Measurements from ENCODE around the gene TCERG1L. TPM values are rescaled to one million over a fixed set of nuclear protein-coding genes. Genes with fewer than 3 reads are reported as not detected.

The TCERG1L gene
- total and polyA plus RNA-seq, 9 of the 15 experiments (the other 6 are each of a cell fraction or from before 2014, with no cell fraction given): not detected

DNA sequence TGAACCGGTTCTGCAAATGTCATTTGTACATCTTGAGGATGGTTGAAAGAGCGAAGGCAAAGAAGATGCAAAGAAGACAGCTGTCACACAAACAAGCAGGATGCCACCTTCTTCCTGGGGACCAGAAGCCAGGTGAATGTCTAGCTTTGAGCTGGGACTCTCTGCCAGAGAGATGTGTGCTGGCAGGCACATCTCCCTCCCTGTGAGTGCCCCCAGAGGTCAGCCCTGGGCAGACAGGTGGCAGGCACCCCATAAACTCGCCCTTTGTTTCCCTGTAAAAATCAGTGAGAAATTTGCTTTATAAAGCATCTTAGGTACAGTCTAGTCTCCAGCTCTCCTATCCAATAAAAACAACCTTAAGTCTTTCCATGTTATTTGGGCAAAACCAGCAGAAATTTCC, 2.6 kb upstream of the TCERG1L start:
- ATAC-seq (no peak), FAIRE-seq (no peak), DNase-seq (ENCODE audit: extremely low read depth in 1 of 4, low spot score in 3 of 4) (no peak)
- H3K4me3 ChIP-seq: no peak overlapping the region
- in situ Hi-C loops (cut with MboI) (no loop called here), intact Hi-C loops (cut with micrococcal nuclease) (no loop called here)
- H3K9ac ChIP-seq (ENCODE audit: insufficient read depth in 1 of 2, low read depth in 2 of 2, low read length in 2 of 2): no peak overlapping the region
- H3K79me2 ChIP-seq (ENCODE audit: control insufficient read depth, insufficient read depth, low read length): no peaks in the 10 kb centered on the region
- H4K20me1 ChIP-seq (replicated peaks; ENCODE audit: control insufficient read depth, insufficient read depth, low read length): no peaks in the 10 kb centered on the region
- H2AFZ ChIP-seq (ENCODE audit: low read depth, low read length): no peak overlapping the region
- H3K27me3 ChIP-seq (ENCODE audit: control insufficient read depth in 2 of 2, insufficient read depth in 2 of 2, low read length in 2 of 2): no peaks in the 10 kb centered on the region
- no peak overlapping the region for H3K4me2 ChIP-seq (ENCODE audit: insufficient read depth, low read length)
- H3K9me1 ChIP-seq (ENCODE audit: control insufficient read depth, insufficient read depth, low read length): no peaks in the 10 kb centered on the region
- CTCF ChIA-PET (ENCODE audit: low intra/inter-chr PET ratio): no interaction called here
- H3K4me1 ChIP-seq (replicated peaks in 1 of 2; ENCODE audit: control insufficient read depth in 2 of 2, insufficient read depth in 2 of 2, low read length in 2 of 2): no peaks in the 10 kb centered on the region
- no TSS peak for BruUV-seq (replicated peaks)
- 0% methylated on average over 3 of the region's 3 CpGs for WGBS (ENCODE audit: insufficient coverage, low coverage, missing lambda C conversion rate)
- POLR2A ChIA-PET: no interaction called here
- TF ChIP-seq, protein P1, sequence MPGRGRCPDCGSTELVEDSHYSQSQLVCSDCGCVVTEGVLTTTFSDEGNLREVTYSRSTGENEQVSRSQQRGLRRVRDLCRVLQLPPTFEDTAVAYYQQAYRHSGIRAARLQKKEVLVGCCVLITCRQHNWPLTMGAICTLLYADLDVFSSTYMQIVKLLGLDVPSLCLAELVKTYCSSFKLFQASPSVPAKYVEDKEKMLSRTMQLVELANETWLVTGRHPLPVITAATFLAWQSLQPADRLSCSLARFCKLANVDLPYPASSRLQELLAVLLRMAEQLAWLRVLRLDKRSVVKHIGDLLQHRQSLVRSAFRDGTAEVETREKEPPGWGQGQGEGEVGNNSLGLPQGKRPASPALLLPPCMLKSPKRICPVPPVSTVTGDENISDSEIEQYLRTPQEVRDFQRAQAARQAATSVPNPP (IDR thresholded peaks at IDR 0.05; ENCODE audit: borderline replicate concordance, insufficient read depth, insufficient read length): no peak
- no peak for TF ChIP-seq ASH1L (IDR thresholded peaks at IDR 0.05; ENCODE audit: borderline replicate concordance, low read depth, partially characterized antibody)
- TF ChIP-seq KAT2B (IDR thresholded peaks at IDR 0.05; ENCODE audit: low read depth, low read length): no peak
- TF ChIP-seq RBM17 (IDR thresholded peaks at IDR 0.05; ENCODE audit: borderline replicate concordance, low read depth, low read length): no peak
- no peak for TF ChIP-seq POLR2A (conservative IDR thresholded peaks at IDR 0.05)
- no peak for TF ChIP-seq HCFC1 (IDR thresholded peaks at IDR 0.05; ENCODE audit: low read depth, low read length)
- TF ChIP-seq HLTF (IDR thresholded peaks at IDR 0.05): no peak
- TF ChIP-seq, protein P2, sequence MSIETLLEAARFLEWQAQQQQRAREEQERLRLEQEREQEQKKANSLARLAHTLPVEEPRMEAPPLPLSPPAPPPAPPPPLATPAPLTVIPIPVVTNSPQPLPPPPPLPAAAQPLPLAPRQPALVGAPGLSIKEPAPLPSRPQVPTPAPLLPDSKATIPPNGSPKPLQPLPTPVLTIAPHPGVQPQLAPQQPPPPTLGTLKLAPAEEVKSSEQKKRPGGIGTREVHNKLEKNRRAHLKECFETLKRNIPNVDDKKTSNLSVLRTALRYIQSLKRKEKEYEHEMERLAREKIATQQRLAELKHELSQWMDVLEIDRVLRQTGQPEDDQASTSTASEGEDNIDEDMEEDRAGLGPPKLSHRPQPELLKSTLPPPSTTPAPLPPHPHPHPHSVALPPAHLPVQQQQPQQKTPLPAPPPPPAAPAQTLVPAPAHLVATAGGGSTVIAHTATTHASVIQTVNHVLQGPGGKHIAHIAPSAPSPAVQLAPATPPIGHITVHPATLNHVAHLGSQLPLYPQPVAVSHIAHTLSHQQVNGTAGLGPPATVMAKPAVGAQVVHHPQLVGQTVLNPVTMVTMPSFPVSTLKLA (conservative IDR thresholded peaks at IDR 0.05): no peak
- TF ChIP-seq MCM3 (IDR thresholded peaks at IDR 0.05): no peak
- no peak for TF ChIP-seq ZNF431 (CRISPR knock-in tag; IDR thresholded peaks at IDR 0.05)
- H3K36me3 ChIP-seq (ENCODE audit: control insufficient read depth, insufficient read depth, low read length): no peaks in the 10 kb centered on the region
- no peak overlapping the region for H3K27ac ChIP-seq (ENCODE audit: extremely low read depth, low read depth, low read length)
- no peaks in the 10 kb centered on the region for H3K9me3 ChIP-seq (replicated peaks; ENCODE audit: control insufficient read depth, insufficient read depth, low read depth, low read length)
